ENCODE data around the gene MTCH2. TPM values are rescaled to one million over a fixed set of nuclear protein-coding genes. Genes with fewer than 3 reads are reported as not detected.

MTCH2 gene
- total RNA-seq, 1 experiment from 2014 or later = 160 TPM

GRCh38 chr11:47592970-47593369 lies 49.4 kb downstream of the MTCH2 start (continued):
- TF ChIP-seq, protein P1, sequence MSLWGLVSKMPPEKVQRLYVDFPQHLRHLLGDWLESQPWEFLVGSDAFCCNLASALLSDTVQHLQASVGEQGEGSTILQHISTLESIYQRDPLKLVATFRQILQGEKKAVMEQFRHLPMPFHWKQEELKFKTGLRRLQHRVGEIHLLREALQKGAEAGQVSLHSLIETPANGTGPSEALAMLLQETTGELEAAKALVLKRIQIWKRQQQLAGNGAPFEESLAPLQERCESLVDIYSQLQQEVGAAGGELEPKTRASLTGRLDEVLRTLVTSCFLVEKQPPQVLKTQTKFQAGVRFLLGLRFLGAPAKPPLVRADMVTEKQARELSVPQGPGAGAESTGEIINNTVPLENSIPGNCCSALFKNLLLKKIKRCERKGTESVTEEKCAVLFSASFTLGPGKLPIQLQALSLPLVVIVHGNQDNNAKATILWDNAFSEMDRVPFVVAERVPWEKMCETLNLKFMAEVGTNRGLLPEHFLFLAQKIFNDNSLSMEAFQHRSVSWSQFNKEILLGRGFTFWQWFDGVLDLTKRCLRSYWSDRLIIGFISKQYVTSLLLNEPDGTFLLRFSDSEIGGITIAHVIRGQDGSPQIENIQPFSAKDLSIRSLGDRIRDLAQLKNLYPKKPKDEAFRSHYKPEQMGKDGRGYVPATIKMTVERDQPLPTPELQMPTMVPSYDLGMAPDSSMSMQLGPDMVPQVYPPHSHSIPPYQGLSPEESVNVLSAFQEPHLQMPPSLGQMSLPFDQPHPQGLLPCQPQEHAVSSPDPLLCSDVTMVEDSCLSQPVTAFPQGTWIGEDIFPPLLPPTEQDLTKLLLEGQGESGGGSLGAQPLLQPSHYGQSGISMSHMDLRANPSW (CRISPR knock-in tag; conservative IDR thresholded peaks at IDR 0.05; ENCODE audit: low read depth) = no peak
- TF ChIP-seq MYBL2 (CRISPR knock-in tag; IDR thresholded peaks at IDR 0.05) (no peak), ZNF423 (CRISPR knock-in tag; IDR thresholded peaks at IDR 0.05) (no peak), KAT7 (CRISPR knock-in tag; IDR thresholded peaks at IDR 0.05; ENCODE audit: borderline replicate concordance) (no peak), AFF4 (CRISPR knock-in tag; IDR thresholded peaks at IDR 0.05; ENCODE audit: borderline replicate concordance) (no peak), CREM (CRISPR knock-in tag; IDR thresholded peaks at IDR 0.05) (no peak), ZNF263 (CRISPR knock-in tag; IDR thresholded peaks at IDR 0.05; ENCODE audit: low read depth) (no peak)
- TF ChIP-seq, protein P2, sequence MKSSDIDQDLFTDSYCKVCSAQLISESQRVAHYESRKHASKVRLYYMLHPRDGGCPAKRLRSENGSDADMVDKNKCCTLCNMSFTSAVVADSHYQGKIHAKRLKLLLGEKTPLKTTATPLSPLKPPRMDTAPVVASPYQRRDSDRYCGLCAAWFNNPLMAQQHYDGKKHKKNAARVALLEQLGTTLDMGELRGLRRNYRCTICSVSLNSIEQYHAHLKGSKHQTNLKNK (CRISPR knock-in tag; IDR thresholded peaks at IDR 0.05) = no peak
- TF ChIP-seq, protein P3, sequence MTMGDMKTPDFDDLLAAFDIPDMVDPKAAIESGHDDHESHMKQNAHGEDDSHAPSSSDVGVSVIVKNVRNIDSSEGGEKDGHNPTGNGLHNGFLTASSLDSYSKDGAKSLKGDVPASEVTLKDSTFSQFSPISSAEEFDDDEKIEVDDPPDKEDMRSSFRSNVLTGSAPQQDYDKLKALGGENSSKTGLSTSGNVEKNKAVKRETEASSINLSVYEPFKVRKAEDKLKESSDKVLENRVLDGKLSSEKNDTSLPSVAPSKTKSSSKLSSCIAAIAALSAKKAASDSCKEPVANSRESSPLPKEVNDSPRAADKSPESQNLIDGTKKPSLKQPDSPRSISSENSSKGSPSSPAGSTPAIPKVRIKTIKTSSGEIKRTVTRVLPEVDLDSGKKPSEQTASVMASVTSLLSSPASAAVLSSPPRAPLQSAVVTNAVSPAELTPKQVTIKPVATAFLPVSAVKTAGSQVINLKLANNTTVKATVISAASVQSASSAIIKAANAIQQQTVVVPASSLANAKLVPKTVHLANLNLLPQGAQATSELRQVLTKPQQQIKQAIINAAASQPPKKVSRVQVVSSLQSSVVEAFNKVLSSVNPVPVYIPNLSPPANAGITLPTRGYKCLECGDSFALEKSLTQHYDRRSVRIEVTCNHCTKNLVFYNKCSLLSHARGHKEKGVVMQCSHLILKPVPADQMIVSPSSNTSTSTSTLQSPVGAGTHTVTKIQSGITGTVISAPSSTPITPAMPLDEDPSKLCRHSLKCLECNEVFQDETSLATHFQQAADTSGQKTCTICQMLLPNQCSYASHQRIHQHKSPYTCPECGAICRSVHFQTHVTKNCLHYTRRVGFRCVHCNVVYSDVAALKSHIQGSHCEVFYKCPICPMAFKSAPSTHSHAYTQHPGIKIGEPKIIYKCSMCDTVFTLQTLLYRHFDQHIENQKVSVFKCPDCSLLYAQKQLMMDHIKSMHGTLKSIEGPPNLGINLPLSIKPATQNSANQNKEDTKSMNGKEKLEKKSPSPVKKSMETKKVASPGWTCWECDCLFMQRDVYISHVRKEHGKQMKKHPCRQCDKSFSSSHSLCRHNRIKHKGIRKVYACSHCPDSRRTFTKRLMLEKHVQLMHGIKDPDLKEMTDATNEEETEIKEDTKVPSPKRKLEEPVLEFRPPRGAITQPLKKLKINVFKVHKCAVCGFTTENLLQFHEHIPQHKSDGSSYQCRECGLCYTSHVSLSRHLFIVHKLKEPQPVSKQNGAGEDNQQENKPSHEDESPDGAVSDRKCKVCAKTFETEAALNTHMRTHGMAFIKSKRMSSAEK (CRISPR knock-in tag; IDR thresholded peaks at IDR 0.05; ENCODE audit: borderline replicate concordance) = no peak

DNA sequence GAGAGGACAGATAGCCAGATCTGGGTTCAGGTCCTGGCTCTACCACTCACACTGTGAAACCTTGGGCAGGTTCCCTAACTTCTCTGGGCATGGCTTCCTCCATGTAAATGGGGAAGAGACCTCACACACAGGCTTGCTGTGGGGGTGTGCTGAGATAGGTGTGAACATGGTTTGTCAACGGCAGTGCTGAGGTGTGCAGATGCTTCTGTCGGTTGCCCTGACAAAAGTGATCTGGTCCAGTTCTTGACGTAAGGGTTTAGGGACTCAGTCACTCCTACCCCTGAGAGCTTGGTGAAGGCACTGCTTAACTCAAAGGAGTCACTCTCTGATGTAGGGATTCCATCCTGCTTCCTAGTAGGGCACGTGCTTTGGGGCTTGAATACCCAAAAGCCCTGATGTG lies 50.1 kb downstream of the MTCH2 start:
- Mint-ChIP-seq H3K27ac (no peak overlapping the region), H3K4me3 (peak overlapping the region; percentile 77), H3K9me3 (no peaks in the 10 kb centered on the region), H3K27me3 (ENCODE audit: low read depth) (peaks cover 67% of the 10 kb centered on the region), H3K4me1 (peaks cover 26% of the 10 kb centered on the region), H3K36me3 (no peaks in the 10 kb centered on the region)
- no peak for ATAC-seq
- ChIA-PET CTCF (interaction anchor here (1.0 to 1.4 kb wide), 2 partner anchors 13 to 39 kb away, joined by 3 read pairs; no protein-coding TSS in a partner anchor), POLR2A (no interaction called here)
- DNase-seq (ENCODE audit: low spot score) = no peak
- no peak for TF ChIP-seq ZNF396 (CRISPR knock-in tag; IDR thresholded peaks at IDR 0.05; ENCODE audit: borderline replicate concordance)
- TF ChIP-seq, protein P4, sequence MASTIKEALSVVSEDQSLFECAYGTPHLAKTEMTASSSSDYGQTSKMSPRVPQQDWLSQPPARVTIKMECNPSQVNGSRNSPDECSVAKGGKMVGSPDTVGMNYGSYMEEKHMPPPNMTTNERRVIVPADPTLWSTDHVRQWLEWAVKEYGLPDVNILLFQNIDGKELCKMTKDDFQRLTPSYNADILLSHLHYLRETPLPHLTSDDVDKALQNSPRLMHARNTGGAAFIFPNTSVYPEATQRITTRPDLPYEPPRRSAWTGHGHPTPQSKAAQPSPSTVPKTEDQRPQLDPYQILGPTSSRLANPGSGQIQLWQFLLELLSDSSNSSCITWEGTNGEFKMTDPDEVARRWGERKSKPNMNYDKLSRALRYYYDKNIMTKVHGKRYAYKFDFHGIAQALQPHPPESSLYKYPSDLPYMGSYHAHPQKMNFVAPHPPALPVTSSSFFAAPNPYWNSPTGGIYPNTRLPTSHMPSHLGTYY (CRISPR knock-in tag; IDR thresholded peaks at IDR 0.05) = no peak
- no peak for TF ChIP-seq JUN (CRISPR knock-in tag; IDR thresholded peaks at IDR 0.05)
- no peak for TF ChIP-seq ATF6 (CRISPR knock-in tag; IDR thresholded peaks at IDR 0.05)
- no peak for TF ChIP-seq EMX1 (CRISPR knock-in tag; IDR thresholded peaks at IDR 0.05)
- TF ChIP-seq NFE2L1 (CRISPR knock-in tag; IDR thresholded peaks at IDR 0.05) = no peak
- TF ChIP-seq, protein P5, sequence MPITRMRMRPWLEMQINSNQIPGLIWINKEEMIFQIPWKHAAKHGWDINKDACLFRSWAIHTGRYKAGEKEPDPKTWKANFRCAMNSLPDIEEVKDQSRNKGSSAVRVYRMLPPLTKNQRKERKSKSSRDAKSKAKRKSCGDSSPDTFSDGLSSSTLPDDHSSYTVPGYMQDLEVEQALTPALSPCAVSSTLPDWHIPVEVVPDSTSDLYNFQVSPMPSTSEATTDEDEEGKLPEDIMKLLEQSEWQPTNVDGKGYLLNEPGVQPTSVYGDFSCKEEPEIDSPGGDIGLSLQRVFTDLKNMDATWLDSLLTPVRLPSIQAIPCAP (CRISPR knock-in tag; IDR thresholded peaks at IDR 0.05) = no peak
- TF ChIP-seq ESRRA (CRISPR knock-in tag; IDR thresholded peaks at IDR 0.05; ENCODE audit: borderline replicate concordance) = no peak
- no peak for TF ChIP-seq ZNF423 (CRISPR knock-in tag; IDR thresholded peaks at IDR 0.05)
- no peak for TF ChIP-seq PRRX2 (CRISPR knock-in tag; IDR thresholded peaks at IDR 0.05)
- TF ChIP-seq NFYB (CRISPR knock-in tag; conservative IDR thresholded peaks at IDR 0.05; ENCODE audit: low read depth) = no peak
- TF ChIP-seq NFATC4 (CRISPR knock-in tag; IDR thresholded peaks at IDR 0.05) = no peak
- TF ChIP-seq, protein P6, sequence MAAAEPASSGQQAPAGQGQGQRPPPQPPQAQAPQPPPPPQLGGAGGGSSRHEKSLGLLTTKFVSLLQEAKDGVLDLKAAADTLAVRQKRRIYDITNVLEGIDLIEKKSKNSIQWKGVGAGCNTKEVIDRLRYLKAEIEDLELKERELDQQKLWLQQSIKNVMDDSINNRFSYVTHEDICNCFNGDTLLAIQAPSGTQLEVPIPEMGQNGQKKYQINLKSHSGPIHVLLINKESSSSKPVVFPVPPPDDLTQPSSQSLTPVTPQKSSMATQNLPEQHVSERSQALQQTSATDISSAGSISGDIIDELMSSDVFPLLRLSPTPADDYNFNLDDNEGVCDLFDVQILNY (CRISPR knock-in tag; IDR thresholded peaks at IDR 0.05) = no peak

Measured in WTC11 (cell line).